GM18951 (cell line): ENCODE data around the gene CISTR.

Experiments
- POLR2A ChIP-seq: IDR thresholded peaks from 4 replicates; pipeline ENCODE4 v1.6.1; 2011; ENCODE audit warnings: mild to moderate bottlenecking; ENCODE audit not compliant: insufficient read length, insufficient read depth; ENCODE audit errors: extremely low read depth
- in situ Hi-C: fragments of 300-500 bp; cut with MboI; formaldehyde crosslinking; loops from one replicate; pipeline ENCODE4 v1.12.0; 2022; ENCODE audit warnings: low sequenced_read_pairs, mixed read lengths, inconsistent platforms; ENCODE audit not compliant: unreplicated experiment

Gene CISTR

GRCh38 chr12:53714004-53714403 is 37.8 kb downstream of the CISTR start:
- in situ Hi-C loops: no loop called here
- no peak for TF ChIP-seq POLR2A

DNA sequence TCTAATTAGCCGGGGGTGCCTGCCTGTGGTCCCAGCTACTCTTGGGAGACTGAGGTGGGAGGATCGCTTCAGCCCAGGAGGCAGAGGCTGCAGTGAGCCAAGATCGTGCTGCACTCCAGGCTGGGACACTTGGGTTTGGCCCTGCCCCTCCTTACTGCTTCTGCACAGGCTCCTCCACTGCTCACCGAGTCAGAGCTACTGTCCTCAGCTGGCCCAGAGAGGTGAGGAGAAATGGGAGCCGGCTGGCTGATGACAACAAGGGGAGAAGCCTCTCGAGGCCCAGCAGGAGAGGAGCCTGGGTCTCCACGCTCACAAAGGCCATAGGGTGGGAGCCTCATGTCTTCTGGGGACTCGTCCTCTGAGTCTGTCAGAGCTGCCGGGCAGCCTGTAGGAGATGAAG is 38.3 kb downstream of the CISTR start:
- in situ Hi-C loops: no loop called here
- TF ChIP-seq POLR2A: no peak

DNA sequence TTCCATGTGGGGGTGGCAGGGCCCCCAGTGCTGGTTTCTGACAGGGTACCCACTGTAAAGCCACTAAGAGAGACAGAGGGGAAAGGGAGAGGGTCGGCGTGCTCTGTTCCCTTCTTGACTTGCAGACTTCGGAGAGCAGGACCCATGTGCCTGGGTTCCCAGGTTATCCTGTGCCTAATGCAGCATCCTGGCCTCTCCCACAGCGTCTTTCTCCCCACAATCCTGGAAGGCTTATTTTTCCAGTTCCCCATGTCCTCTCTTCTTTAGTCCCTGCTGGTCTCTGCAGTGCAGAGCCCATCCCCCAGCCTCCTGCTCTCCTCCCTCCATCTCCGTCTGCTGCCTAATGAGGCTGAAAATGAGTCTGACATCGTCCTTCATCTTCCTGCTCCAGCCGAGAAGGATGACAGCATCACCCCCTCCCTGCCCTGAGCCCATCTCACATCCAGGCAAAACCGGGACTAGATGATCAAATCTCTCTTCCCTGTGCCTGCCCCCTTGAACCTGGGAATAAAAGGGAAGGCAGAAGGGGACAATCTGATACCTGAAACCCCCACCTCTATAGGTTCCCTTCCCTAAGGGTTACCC is 39.6 kb downstream of the CISTR start:
- no peak for TF ChIP-seq POLR2A
- in situ Hi-C loops: no loop called here

DNA sequence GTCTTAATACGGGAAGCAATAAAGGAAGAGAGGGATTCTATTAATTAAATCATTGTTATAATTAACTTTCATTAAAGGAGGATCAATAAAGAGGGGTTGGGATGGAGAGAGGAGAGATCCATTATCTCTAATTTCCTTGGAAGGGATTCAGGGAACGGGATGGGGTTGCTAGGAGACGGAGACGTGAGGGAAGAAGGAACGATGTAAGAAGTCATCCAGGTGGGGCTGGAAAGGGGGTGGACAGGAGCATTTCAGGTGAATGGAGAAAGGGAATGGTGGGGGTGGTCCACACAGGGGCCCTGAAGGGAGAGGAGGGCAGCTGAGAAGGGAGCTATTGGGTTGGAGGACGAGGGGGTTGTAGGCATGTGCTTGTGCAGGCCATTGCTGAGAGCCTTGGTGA is 41.7 kb downstream of the CISTR start:
- TF ChIP-seq POLR2A: no peak
- in situ Hi-C loops: no loop called here

DNA sequence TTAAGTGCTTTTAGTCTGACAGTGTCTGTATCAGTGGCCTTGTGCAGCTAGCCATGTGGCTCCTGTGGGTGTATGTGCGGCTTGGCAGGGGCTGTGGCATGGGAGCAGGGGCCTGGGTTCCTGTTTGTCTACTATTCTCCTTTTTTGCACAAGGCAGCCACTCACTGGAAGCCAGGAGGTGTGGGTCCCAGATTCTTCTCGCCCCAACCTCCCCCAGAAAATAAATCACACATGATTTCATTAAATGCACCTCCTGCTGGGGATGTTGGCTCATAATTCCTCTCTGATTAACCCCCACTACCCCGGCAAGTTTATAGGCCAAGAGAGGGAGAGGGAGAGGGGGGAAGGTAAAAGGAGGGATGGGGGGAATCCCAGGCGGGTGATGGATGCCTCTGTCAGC is 42.1 kb downstream of the CISTR start:
- TF ChIP-seq POLR2A: no peak
- in situ Hi-C loops: no loop called here

DNA sequence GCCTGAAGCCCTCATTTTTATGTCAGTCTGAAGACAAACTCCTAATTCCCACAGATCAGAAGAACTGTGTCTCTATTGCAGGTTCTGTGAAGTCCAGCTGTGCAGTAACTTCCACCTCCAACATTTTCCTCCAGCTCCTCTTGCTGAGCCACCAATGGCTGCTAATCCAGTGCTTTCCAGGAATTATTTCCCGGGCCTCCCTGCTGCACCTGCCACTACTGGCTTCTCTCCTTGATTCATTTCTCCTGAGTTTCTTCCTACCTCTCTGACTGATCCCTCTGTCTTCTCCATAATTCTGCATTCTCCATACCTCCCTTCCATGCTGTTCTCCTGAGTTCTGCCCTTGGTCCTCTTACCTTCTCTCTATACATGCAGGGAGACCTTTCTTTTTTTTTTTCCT is 45.7 kb downstream of the CISTR start:
- TF ChIP-seq POLR2A: no peak
- in situ Hi-C loops: no loop called here

- in situ Hi-C loops: loop anchor here (5.0 kb wide), 1 partner anchor 39 kb away; no protein-coding TSS in a partner anchor
- no peak for TF ChIP-seq POLR2A
These were observed 48.0 kb downstream of the CISTR start for GRCh38 chr12:53703756-53704155.

- TF ChIP-seq POLR2A: no peak
- in situ Hi-C loops: loop anchor here (5.0 kb wide), 1 partner anchor 41 kb away; no protein-coding TSS in a partner anchor
These were observed 50.1 kb downstream of the CISTR start for GRCh38 chr12:53701518-53702264.

- in situ Hi-C loops: loop anchor here (5.0 kb wide), 1 partner anchor 42 kb away; no protein-coding TSS in a partner anchor
- TF ChIP-seq POLR2A: no peak
These were observed 51.2 kb downstream of the CISTR start for GRCh38 chr12:53700567-53700966.

- TF ChIP-seq POLR2A: no peak
- in situ Hi-C loops: loop anchor here (5.0 kb wide), 1 partner anchor 43 kb away; no protein-coding TSS in a partner anchor
These were observed 52.1 kb downstream of the CISTR start for GRCh38 chr12:53699678-53700025.

- no peak for TF ChIP-seq POLR2A
- in situ Hi-C loops: no loop called here
These were observed 52.7 kb downstream of the CISTR start for GRCh38 chr12:53698948-53699677.

DNA sequence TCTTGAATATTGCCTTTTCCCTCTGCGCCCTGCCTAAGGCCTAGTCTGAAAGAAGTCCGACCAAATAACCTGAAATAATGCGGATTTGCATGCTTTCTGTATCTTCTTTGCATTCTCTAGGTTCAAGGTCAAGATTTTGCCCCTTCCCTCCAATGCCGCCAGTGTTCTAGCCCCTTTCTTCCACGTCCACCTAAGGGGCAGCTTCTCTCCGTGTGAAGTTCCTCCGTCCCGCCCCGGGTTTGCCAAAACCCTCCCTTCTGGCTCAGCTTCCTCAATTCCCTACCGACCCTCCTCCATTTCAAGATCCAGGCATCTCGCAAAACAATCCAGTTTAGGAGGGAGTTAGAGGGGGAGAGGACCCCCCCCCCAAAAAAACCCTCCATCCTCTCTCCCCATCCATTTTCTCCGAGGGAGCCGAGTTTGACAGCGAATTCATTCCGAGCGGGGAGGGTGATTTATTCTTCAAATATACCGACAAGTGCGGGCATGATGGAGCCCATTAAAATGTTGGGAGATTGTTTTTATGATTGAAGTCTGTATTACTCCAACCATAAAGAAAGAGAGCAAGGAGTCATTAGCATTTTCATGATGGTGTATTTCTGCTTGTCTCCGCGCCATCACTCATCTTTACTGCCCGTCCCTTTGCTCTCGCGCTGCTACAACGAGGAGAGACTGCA is 55.0 kb downstream of the CISTR start:
- TF ChIP-seq POLR2A: no peak
- in situ Hi-C loops: no loop called here
